Endothelial cell of umbilical vein (primary cell): ENCODE results near the gene FZR1. TPM values are rescaled to one million over a fixed set of nuclear protein-coding genes. Genes with fewer than 3 reads are reported as not detected.

Source experiments
- BruUV-seq: library from RNA; stranded (reverse); fragments of 400-500 nt; replicated peaks from 2 replicates; lab custom pipeline; 2021; lab: Mats Ljungman, UMichigan
- CTCF ChIA-PET: fragments of 300-600, 350-600 bp; sonication (Branson Sonifier 250); formaldehyde crosslinking; loops from one replicate; lab custom pipeline; 2021; ENCODE audit warnings: antibody characterized with exemption, inconsistent platforms; lab: Charles Lee
- POLR2A ChIA-PET: fragments of 300-600, 350-600 bp; sonication (Branson Sonifier 250); formaldehyde crosslinking; loops from one replicate; lab custom pipeline; 2021; ENCODE audit warnings: antibody characterized with exemption, inconsistent platforms; lab: Charles Lee
- DNase-seq: peaks from one replicate; pipeline ENCODE4 v3.0.0-alpha.2; 2011; ENCODE audit warnings: low read depth, low spot score
- FAIRE-seq: peaks from 2 replicates; lab custom pipeline; 2011; peaks lifted over from hg19 to GRCh38; lab: Jason Lieb, UNC
- H2AFZ ChIP-seq: 2 replicates; pipeline ENCODE4 v1.6.0; 2012; ENCODE audit warnings: low read depth, low read length, control low read depth, inconsistent platforms
- H3K27ac ChIP-seq: 2 replicates; pipeline ENCODE4 v1.5.1; 2011; ENCODE audit warnings: low read depth, mild to moderate bottlenecking, control low read depth, low read length, moderate library complexity; ENCODE audit not compliant: insufficient read depth
- H3K27me3 ChIP-seq, 2 experiments: 2 replicates each; pipeline versions ENCODE4 v1.6.0 to v1.6.1; 2011; ENCODE audit warnings: low read length in 2 of 2, mixed read lengths in 1 of 2; ENCODE audit not compliant: control insufficient read depth in 2 of 2, insufficient read depth in 2 of 2
- H3K36me3 ChIP-seq, 2 experiments: 2 replicates in 1 of 2; 3 replicates in 1 of 2; pipeline ENCODE4 v1.5.1; 2011; ENCODE audit warnings: low read length in 2 of 2, mild to moderate bottlenecking in 1 of 2, moderate library complexity in 1 of 2; ENCODE audit not compliant: control insufficient read depth in 2 of 2, insufficient read depth in 2 of 2; ENCODE audit errors: extremely low read depth in 1 of 2
- H3K4me1 ChIP-seq: 3 replicates; pipeline ENCODE4 v1.5.1; 2011; ENCODE audit warnings: mild to moderate bottlenecking, low read length; ENCODE audit not compliant: control insufficient read depth, insufficient read depth; ENCODE audit errors: extremely low read depth
- H3K4me2 ChIP-seq: 2 replicates; pipeline ENCODE4 v1.6.1; 2011; ENCODE audit warnings: low read length, control low read depth, mixed read lengths; ENCODE audit not compliant: insufficient read depth
- H3K4me3 ChIP-seq, 3 experiments: fragments of 200-600 bp in 1 of 3; sonication (generic), shearing (Covaris generic) in 1 of 3; replicated peaks in 1 of 3; 2 replicates each; pipeline ENCODE4 v1.5.1; 2011 to 2016; ENCODE audit warnings: control low read depth in 3 of 3, low read length in 3 of 3, mild to moderate bottlenecking in 2 of 3, inconsistent platforms in 1 of 3, low read depth in 1 of 3, moderate library complexity in 1 of 3; ENCODE audit not compliant: insufficient read depth in 1 of 3
- H3K79me2 ChIP-seq: 2 replicates; pipeline ENCODE4 v1.6.0; 2012; ENCODE audit warnings: low read length, inconsistent platforms; ENCODE audit not compliant: control insufficient read depth, insufficient read depth
- H3K9ac ChIP-seq: replicated peaks from 2 replicates; pipeline ENCODE3; 2011; ENCODE audit warnings: low read length, control low read depth; ENCODE audit not compliant: insufficient read depth; ENCODE audit errors: extremely low read depth
- H3K9me1 ChIP-seq: replicated peaks from 3 replicates; pipeline ENCODE4 v1.6.0; 2011; ENCODE audit warnings: mild to moderate bottlenecking, low read length; ENCODE audit not compliant: control insufficient read depth, insufficient read depth; ENCODE audit errors: extremely low read depth
- H3K9me3 ChIP-seq: replicated peaks from 2 replicates; pipeline ENCODE4 v1.5.1; 2012; ENCODE audit warnings: low read length, inconsistent platforms; ENCODE audit not compliant: control insufficient read depth, insufficient read depth
- H4K20me1 ChIP-seq: replicated peaks from 2 replicates; pipeline ENCODE3; 2011; ENCODE audit warnings: mild to moderate bottlenecking, low read length; ENCODE audit not compliant: control insufficient read depth, insufficient read depth; ENCODE audit errors: extremely low read depth
- EZH2 ChIP-seq: IDR thresholded peaks from 2 replicates; pipeline ENCODE4 v1.6.1; 2012; ENCODE audit warnings: borderline replicate concordance, low read depth, mild to moderate bottlenecking, moderate library complexity, low read length, inconsistent platforms; ENCODE audit not compliant: severe bottlenecking
- FOS ChIP-seq: IDR thresholded peaks from 2 replicates; pipeline ENCODE4 v1.6.1; 2011; ENCODE audit warnings: mild to moderate bottlenecking, low read length, moderate library complexity, borderline replicate concordance; ENCODE audit not compliant: insufficient read depth
- GATA2 ChIP-seq: IDR thresholded peaks from 2 replicates; pipeline ENCODE4 v1.7.0; 2011; ENCODE audit warnings: low read depth, mild to moderate bottlenecking, moderate library complexity, mixed read lengths, low read length; ENCODE audit not compliant: insufficient read length, insufficient read depth
- JUN ChIP-seq: IDR thresholded peaks from 2 replicates; pipeline ENCODE4 v1.6.1; 2011; ENCODE audit warnings: borderline replicate concordance, low read depth; ENCODE audit not compliant: insufficient read length, insufficient read depth
- MYC ChIP-seq: IDR thresholded peaks from one replicate; pipeline ENCODE4 v1.6.1; 2011; ENCODE audit warnings: mild to moderate bottlenecking, low read depth, low read length
- POLR2A ChIP-seq: IDR thresholded peaks from 2 replicates; pipeline ENCODE4 v1.6.1; 2012; ENCODE audit warnings: low read depth, mild to moderate bottlenecking, control low read depth, low read length
- POLR2AphosphoS5 ChIP-seq: IDR thresholded peaks from 2 replicates; pipeline ENCODE4 v1.6.1; 2012; ENCODE audit warnings: low read depth, mild to moderate bottlenecking, control low read depth, low read length, moderate library complexity; ENCODE audit not compliant: insufficient read depth
- dilution Hi-C: fragments of 300-500 bp; cut with MboI; formaldehyde crosslinking; loops from one replicate; pipeline ENCODE4 v1.15.0; 2019; ENCODE audit warnings: low sequenced_read_pairs; ENCODE audit not compliant: extremely low pct_ligation_motif_present
- intact Hi-C: fragments of 100-400 bp; cut with micrococcal nuclease; formaldehyde crosslinking; loops from one replicate; pipeline ENCODE4 v1.10.0; 2022
- polyA plus RNA-seq, 4 experiments: library from polyadenylated mRNA; depleted of rRNA in 3 of 4; stranded (reverse) in 3 of 4; unstranded in 1 of 4; fragments of >200 nt; gene quantifications; 2 replicates each; pipeline versions ENCODE4 v1.2.1 to v1.2.3, GENCODE V29; 2011 to 2012; ENCODE audit warnings: missing spikeins in 1 of 4
- total RNA-seq: library from RNA; stranded (reverse); gene quantifications from 2 replicates; pipeline ENCODE4 v1.2.3, GENCODE V29; 2021
- TF ChIP-seq, protein P1 (sequence below), 2 donors: IDR thresholded peaks; 1 replicate in 1 of 2; 2 replicates in 1 of 2; pipeline ENCODE4 v1.5.1; 2011; ENCODE audit warnings: low read length in 2 of 2, mild to moderate bottlenecking in 2 of 2, moderate library complexity in 2 of 2, control low read depth in 1 of 2, inconsistent platforms in 1 of 2, low read depth in 1 of 2; ENCODE audit not compliant: insufficient read depth in 1 of 2; ENCODE audit errors: extremely low read depth in 1 of 2
- TF ChIP-seq, protein P2 (sequence below): IDR thresholded peaks from 2 replicates; pipeline ENCODE4 v1.6.1; 2011; ENCODE audit not compliant: insufficient read depth, insufficient read length

FZR1 gene
- total and polyA plus RNA-seq, 2 donors (not counting 3 experiments of a cell fraction or from before 2014, with no cell fraction given) = 35.9 to 60.4 TPM

DNA sequence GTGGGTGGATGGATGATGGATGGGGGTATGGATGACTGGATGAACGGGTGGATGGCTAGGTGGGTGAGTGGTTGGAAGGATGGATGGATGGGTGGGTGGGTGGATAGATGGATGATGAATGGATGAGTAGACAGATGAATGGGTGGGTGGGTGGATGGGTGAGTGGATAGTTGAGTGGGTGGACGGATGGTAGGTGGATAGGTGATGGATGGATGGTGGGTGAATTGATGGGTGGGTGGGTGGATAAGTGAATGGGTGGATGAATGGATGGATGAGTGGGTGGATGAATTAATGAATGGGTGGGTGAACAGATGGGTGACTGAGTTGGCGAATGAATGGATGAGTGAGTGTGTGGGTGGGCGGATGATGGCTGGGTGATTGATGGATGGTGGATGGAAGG lies 30.7 kb upstream of the FZR1 start:
- DNase-seq = no peak
- H4K20me1 ChIP-seq = no peaks in the 10 kb centered on the region
- intact Hi-C loops (no loop called here), dilution Hi-C loops (no loop called here)
- H3K9me1 ChIP-seq = no peaks in the 10 kb centered on the region
- H3K4me1 ChIP-seq = no peaks in the 10 kb centered on the region
- no peak overlapping the region for H2AFZ ChIP-seq
- peaks cover 0 to under 1% of the 10 kb centered on the region in 2 experiments for H3K27me3 ChIP-seq
- H3K9me3 ChIP-seq = no peaks in the 10 kb centered on the region
- TF ChIP-seq JUN (no peak), EZH2 (no peak), POLR2AphosphoS5 (no peak), GATA2 (no peak), POLR2A (no peak), MYC (no peak), FOS (no peak)
- TF ChIP-seq, protein P1, sequence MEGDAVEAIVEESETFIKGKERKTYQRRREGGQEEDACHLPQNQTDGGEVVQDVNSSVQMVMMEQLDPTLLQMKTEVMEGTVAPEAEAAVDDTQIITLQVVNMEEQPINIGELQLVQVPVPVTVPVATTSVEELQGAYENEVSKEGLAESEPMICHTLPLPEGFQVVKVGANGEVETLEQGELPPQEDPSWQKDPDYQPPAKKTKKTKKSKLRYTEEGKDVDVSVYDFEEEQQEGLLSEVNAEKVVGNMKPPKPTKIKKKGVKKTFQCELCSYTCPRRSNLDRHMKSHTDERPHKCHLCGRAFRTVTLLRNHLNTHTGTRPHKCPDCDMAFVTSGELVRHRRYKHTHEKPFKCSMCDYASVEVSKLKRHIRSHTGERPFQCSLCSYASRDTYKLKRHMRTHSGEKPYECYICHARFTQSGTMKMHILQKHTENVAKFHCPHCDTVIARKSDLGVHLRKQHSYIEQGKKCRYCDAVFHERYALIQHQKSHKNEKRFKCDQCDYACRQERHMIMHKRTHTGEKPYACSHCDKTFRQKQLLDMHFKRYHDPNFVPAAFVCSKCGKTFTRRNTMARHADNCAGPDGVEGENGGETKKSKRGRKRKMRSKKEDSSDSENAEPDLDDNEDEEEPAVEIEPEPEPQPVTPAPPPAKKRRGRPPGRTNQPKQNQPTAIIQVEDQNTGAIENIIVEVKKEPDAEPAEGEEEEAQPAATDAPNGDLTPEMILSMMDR (IDR thresholded peaks at IDR 0.05; ENCODE audit: extremely low read depth in 1 of 2, insufficient read depth in 1 of 2, low read depth in 1 of 2, low read length in 2 of 2) = no peak
- TF ChIP-seq, protein P2, sequence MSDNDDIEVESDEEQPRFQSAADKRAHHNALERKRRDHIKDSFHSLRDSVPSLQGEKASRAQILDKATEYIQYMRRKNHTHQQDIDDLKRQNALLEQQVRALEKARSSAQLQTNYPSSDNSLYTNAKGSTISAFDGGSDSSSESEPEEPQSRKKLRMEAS = no peak
- H3K9ac ChIP-seq = no peak overlapping the region
- ChIA-PET CTCF (interaction anchor here (1.4 kb wide), 1 partner anchor 10 kb away, joined by 6 read pairs; no protein-coding TSS in a partner anchor), POLR2A (no interaction called here)
- BruUV-seq = no TSS peak
- no peak overlapping the region for H3K27ac ChIP-seq
- no peak overlapping the region for H3K4me2 ChIP-seq
- H3K36me3 ChIP-seq = no peaks in the 10 kb centered on the region
- no peaks in the 10 kb centered on the region for H3K79me2 ChIP-seq
- FAIRE-seq = no peak
- no peak overlapping the region for H3K4me3 ChIP-seq
